Measurements from ENCODE around the gene GPRIN3. TPM values are rescaled to one million over a fixed set of nuclear protein-coding genes. Genes with fewer than 3 reads are reported as not detected.

GPRIN3 gene
- total and polyA plus RNA-seq, 2 experiments from 2014 or later: 0.74 to 3.2 TPM

- Histone ChIP-seq H3K79me2 (replicated peaks; ENCODE audit: insufficient read depth) (no peaks in the 10 kb centered on the region), H3K27me3 (ENCODE audit: insufficient read depth) (no peaks in the 10 kb centered on the region), H3K4me2 (no peak overlapping the region), H3K27ac (ENCODE audit: low read depth) (no peak overlapping the region), H3K4me3 (no peak overlapping the region), H3F3A (replicated peaks; ENCODE audit: low read depth) (no peaks in the 10 kb centered on the region), H3K36me3 (ENCODE audit: insufficient read depth) (no peaks in the 10 kb centered on the region), H4K20me1 (replicated peaks; ENCODE audit: insufficient read depth) (no peaks in the 10 kb centered on the region), H3K9me2 (ENCODE audit: insufficient read depth) (no peaks in the 10 kb centered on the region; the same call in 1 of the 2 replicates), H2AFZ (no peak overlapping the region), H3K4me1 (ENCODE audit: insufficient read depth) (peaks cover 6% of the 10 kb centered on the region)
- peaks cover 11% of the 10 kb centered on the region; the same call in 2 of the 3 replicates for H3K9me3 Mint-ChIP-seq
- no peak for TF ChIP-seq NANOG (IDR thresholded peaks at IDR 0.05; ENCODE audit: borderline replicate concordance)
- no peak for TF ChIP-seq ZNF462 (CRISPR knock-in tag; IDR thresholded peaks at IDR 0.05)
- no peak for TF ChIP-seq EZH2 (IDR thresholded peaks at IDR 0.05; ENCODE audit: low read depth, unreplicated experiment)
- no peak for TF ChIP-seq ETS1 (IDR thresholded peaks at IDR 0.05)
- no peak for TF ChIP-seq REST (IDR thresholded peaks at IDR 0.05; ENCODE audit: unreplicated experiment)
- no peak overlapping the region for H3K4me3 Mint-ChIP-seq
- peaks cover 12% of the 10 kb centered on the region for H3K4me1 Mint-ChIP-seq
- peaks cover 8% of the 10 kb centered on the region; the same call in 2 of the 3 replicates for H3K36me3 Mint-ChIP-seq (ENCODE audit: low read depth)
- ATAC-seq (no peak), DNase-seq (ENCODE audit: low spot score) (no peak)
- no peaks in the 10 kb centered on the region for H3K27me3 Mint-ChIP-seq (ENCODE audit: insufficient read depth, low read depth, poor library complexity)
- H3K27ac Mint-ChIP-seq: no peak overlapping the region
Measured at GRCh38 chr4:89289312-89289711, 18.3 kb downstream of the GPRIN3 start.

Measured in GM23338 (cell line).